Gastroesophageal sphincter (tissue), 4 donors: ENCODE measurements around the gene INPP4B. TPM values are rescaled to one million over a fixed set of nuclear protein-coding genes. Genes with fewer than 3 reads are reported as not detected.

ENCODE experiments used
- ATAC-seq: fragments of 150-250 bp; one replicate; pipeline ENCODE4 v1.9.1; 2016; ENCODE audit warnings: mild to moderate bottlenecking, moderate library complexity
- H3K27ac ChIP-seq, 4 donors: fragments of 200-600 bp; sonication (generic) in 3 of 4; 1 replicate in 3 of 4; 2 replicates in 1 of 4; pipeline ENCODE4 v1.5.1; 2016 to 2019
- H3K27me3 ChIP-seq: fragments of 200-600 bp; sonication (generic); one replicate; pipeline ENCODE4 v1.5.1; 2019
- H3K36me3 ChIP-seq, 2 donors: fragments of 200-600 bp; sonication (generic); one replicate each; pipeline ENCODE4 v1.5.1; 2019; ENCODE audit warnings: control low read depth in 1 of 2
- H3K4me1 ChIP-seq, 3 donors: fragments of 200-600 bp; sonication (generic); 1 replicate in 2 of 3; 2 replicates in 1 of 3; pipeline ENCODE4 v1.5.1; 2016 to 2019; ENCODE audit warnings: control low read depth in 2 of 3
- H3K4me3 ChIP-seq, 2 donors: fragments of 200-600 bp; sonication (generic); one replicate each; pipeline ENCODE4 v1.5.1; 2019; ENCODE audit warnings: mild to moderate bottlenecking in 1 of 2, moderate library complexity in 1 of 2
- H3K9me3 ChIP-seq, 3 donors: fragments of 200-600 bp; sonication (generic); one replicate each; pipeline ENCODE4 v1.5.1; 2017 to 2019; ENCODE audit warnings: control low read depth in 2 of 3
- CTCF ChIP-seq, 4 experiments: fragments of 200-600 bp in 2 of 4; fragments of 450-650 bp in 2 of 4; sonication (generic) in 1 of 4; IDR thresholded peaks; one replicate each; pipeline ENCODE4 v1.5.1; 2017 to 2019; ENCODE audit warnings: antibody characterized with exemption in 4 of 4, mild to moderate bottlenecking in 2 of 4, moderate library complexity in 2 of 4
- EP300 ChIP-seq: sonication (generic); formaldehyde crosslinking; IDR thresholded peaks from one replicate; pipeline ENCODE4 v1.6.1; 2017; ENCODE audit warnings: antibody characterized with exemption, mild to moderate bottlenecking
- POLR2A ChIP-seq, 2 donors: fragments of 450-650 bp; IDR thresholded peaks; one replicate each; pipeline ENCODE4 v1.6.1; 2017; ENCODE audit warnings: antibody characterized with exemption in 2 of 2, mild to moderate bottlenecking in 2 of 2, moderate library complexity in 1 of 2
- POLR2AphosphoS5 ChIP-seq: sonication (generic); formaldehyde crosslinking; IDR thresholded peaks from one replicate; pipeline ENCODE4 v1.6.1; 2017; ENCODE audit warnings: antibody characterized with exemption
- WGBS, 2 donors: methylation state at CpG; one replicate each; pipeline ENCODE4 v1.1.5; 2018; ENCODE audit warnings: low coverage in 1 of 2; 5-methylcytosine and 5-hydroxymethylcytosine counted together
- total RNA-seq, 4 donors: library from RNA; depleted of rRNA; stranded (reverse); fragments of >200 nt; gene quantifications; one replicate each; pipeline ENCODE4 v1.1.0, GENCODE V29; 2016

INPP4B gene
- total RNA-seq, 4 donors from 2014 or later: 17.6 to 63.8 (median 31.3) TPM

- 24 to 67% methylated on average over 5 of the region's 5 CpGs for WGBS, 2 donors
- Histone ChIP-seq H3K4me1 (peaks cover 0 to 5% (median 0%) of the 10 kb centered on the region in 3 donors), H3K4me3 (no peak overlapping the region), H3K36me3 (no peaks in the 10 kb centered on the region), H3K9me3 (no peaks in the 10 kb centered on the region), H3K27me3 (no peaks in the 10 kb centered on the region), H3K27ac (no peak overlapping the region)
- no peak for ATAC-seq
- TF ChIP-seq POLR2A (IDR thresholded peaks at IDR 0.05) (no peak), POLR2AphosphoS5 (no peak), EP300 (no peak), CTCF (IDR thresholded peaks at IDR 0.05) (no peak)
These were observed 14.1 kb downstream of the INPP4B start for GRCh38 chr4:142832022-142832421.

GRCh38 chr4:142826503-142827241 lies 19.4 kb downstream of the INPP4B start:
- Histone ChIP-seq H3K4me3 (no peak overlapping the region), H3K27me3 (no peaks in the 10 kb centered on the region), H3K36me3 (no peaks in the 10 kb centered on the region), H3K27ac (no peak overlapping the region), H3K9me3 (no peaks in the 10 kb centered on the region), H3K4me1 (peaks cover 0 to 5% (median 0%) of the 10 kb centered on the region in 3 donors)
- no peak for TF ChIP-seq POLR2AphosphoS5
- TF ChIP-seq POLR2A (IDR thresholded peaks at IDR 0.05): no peak
- TF ChIP-seq EP300: no peak
- TF ChIP-seq CTCF (IDR thresholded peaks at IDR 0.05): no peak
- ATAC-seq: no peak
- WGBS, 2 donors: 94 to 96% methylated on average over 4 of the region's 4 CpGs

- Histone ChIP-seq H3K36me3 (no peaks in the 10 kb centered on the region), H3K9me3 (no peaks in the 10 kb centered on the region), H3K4me1 (peaks cover 0 to 4% (median 0%) of the 10 kb centered on the region in 3 donors), H3K4me3 (no peak overlapping the region), H3K27me3 (no peaks in the 10 kb centered on the region), H3K27ac (no peak overlapping the region)
- no peak for TF ChIP-seq EP300
- TF ChIP-seq CTCF (IDR thresholded peaks at IDR 0.05): no peak
- TF ChIP-seq POLR2AphosphoS5: no peak
- no peak for TF ChIP-seq POLR2A (IDR thresholded peaks at IDR 0.05)
- 50 to 58% methylated on average over 1 of the region's 1 CpG for WGBS, 2 donors
- no peak for ATAC-seq
These were observed 21.7 kb downstream of the INPP4B start for GRCh38 chr4:142824368-142824767.

GRCh38 chr4:142823796-142824195 lies 22.3 kb downstream of the INPP4B start:
- Histone ChIP-seq H3K27ac (no peak overlapping the region), H3K4me3 (no peak overlapping the region), H3K36me3 (no peaks in the 10 kb centered on the region), H3K4me1 (no peaks in the 10 kb centered on the region), H3K27me3 (no peaks in the 10 kb centered on the region), H3K9me3 (no peaks in the 10 kb centered on the region)
- TF ChIP-seq CTCF (IDR thresholded peaks at IDR 0.05): no peak
- TF ChIP-seq POLR2A (IDR thresholded peaks at IDR 0.05): no peak
- TF ChIP-seq EP300: no peak
- no peak for TF ChIP-seq POLR2AphosphoS5
- 86 to 100% methylated on average over 1 of the region's 1 CpG for WGBS, 2 donors
- ATAC-seq: no peak

- Histone ChIP-seq H3K27ac (no peak overlapping the region), H3K4me3 (no peak overlapping the region), H3K36me3 (no peaks in the 10 kb centered on the region), H3K27me3 (no peaks in the 10 kb centered on the region), H3K9me3 (no peaks in the 10 kb centered on the region), H3K4me1 (peaks cover 0 to 21% (median 3%) of the 10 kb centered on the region in 3 donors)
- no peak for TF ChIP-seq EP300
- TF ChIP-seq CTCF (IDR thresholded peaks at IDR 0.05): no peak
- TF ChIP-seq POLR2AphosphoS5: no peak
- no peak for TF ChIP-seq POLR2A (IDR thresholded peaks at IDR 0.05)
- ATAC-seq: no peak
- WGBS, 2 donors: 81 to 100% methylated on average over 3 to 4 of the region's 4 CpGs
These were observed 27.6 kb downstream of the INPP4B start for GRCh38 chr4:142818476-142818875.
